GM19372 (cell line): ENCODE results near the gene UBE2E2.

ENCODE experiments used
- ATAC-seq: cut with Tn5 transposase; IDR thresholded peaks from one replicate; pipeline ENCODE4 v1.9.1; 2021; ENCODE audit warnings: mild to moderate bottlenecking, low read depth, moderate library complexity; ENCODE audit not compliant: unreplicated experiment

The UBE2E2 gene

GRCh38 chr3:23565041-23565775 lies 362.1 kb downstream of the UBE2E2 start:
- no peak for ATAC-seq

- ATAC-seq = no peak
These were observed 363.4 kb downstream of the UBE2E2 start for GRCh38 chr3:23566499-23566898.

GRCh38 chr3:23567917-23568316 lies 364.8 kb downstream of the UBE2E2 start:
- peak; percentile 65 for ATAC-seq

GRCh38 chr3:23573827-23574226 lies 370.7 kb downstream of the UBE2E2 start:
- ATAC-seq = no peak

GRCh38 chr3:23574822-23575315 lies 371.7 kb downstream of the UBE2E2 start:
- no peak for ATAC-seq

- ATAC-seq = no peak
These were observed 372.6 kb downstream of the UBE2E2 start for GRCh38 chr3:23575697-23576096.

GRCh38 chr3:23576379-23576959 lies 373.3 kb downstream of the UBE2E2 start:
- no peak for ATAC-seq

- ATAC-seq = no peak
These were observed 377.1 kb downstream of the UBE2E2 start for GRCh38 chr3:23580096-23580713.

- no peak for ATAC-seq
These were observed 381.0 kb downstream of the UBE2E2 start for GRCh38 chr3:23583980-23584740.

GRCh38 chr3:23587513-23587912 lies 384.4 kb downstream of the UBE2E2 start:
- no peak for ATAC-seq

- ATAC-seq = no peak
These were observed 385.4 kb downstream of the UBE2E2 start for GRCh38 chr3:23588547-23588946.

- ATAC-seq = no peak
These were observed 386.5 kb downstream of the UBE2E2 start for GRCh38 chr3:23589602-23590001.

GRCh38 chr3:23590424-23591273 lies 387.5 kb downstream of the UBE2E2 start:
- peak; percentile 77 for ATAC-seq

- no peak for ATAC-seq
These were observed 388.2 kb downstream of the UBE2E2 start for GRCh38 chr3:23591374-23591773.

- ATAC-seq = peak; percentile 57
These were observed 390.1 kb downstream of the UBE2E2 start for GRCh38 chr3:23592961-23593931.

- no peak for ATAC-seq
These were observed 390.9 kb downstream of the UBE2E2 start for GRCh38 chr3:23594066-23594465.

- no peak for ATAC-seq
These were observed 392.0 kb downstream of the UBE2E2 start for GRCh38 chr3:23594894-23595670.

- no peak for ATAC-seq
These were observed 392.7 kb downstream of the UBE2E2 start for GRCh38 chr3:23595851-23596250.
